Activated CD4-positive, alpha-beta T cell treated with anti-CD3 and anti-CD28 coated beads, Interleukin-2, Interleukin-6, amounts not matched to agents 100 ng/mL and 50 ng/mL, durations not matched to agents 16 hours and 8 hours (primary cell): ENCODE results near the gene ELP4.

Experiments
- DNase-seq: peaks from one replicate; pipeline ENCODE4 v3.0.0-alpha.2; 2020

The ELP4 gene

DNA sequence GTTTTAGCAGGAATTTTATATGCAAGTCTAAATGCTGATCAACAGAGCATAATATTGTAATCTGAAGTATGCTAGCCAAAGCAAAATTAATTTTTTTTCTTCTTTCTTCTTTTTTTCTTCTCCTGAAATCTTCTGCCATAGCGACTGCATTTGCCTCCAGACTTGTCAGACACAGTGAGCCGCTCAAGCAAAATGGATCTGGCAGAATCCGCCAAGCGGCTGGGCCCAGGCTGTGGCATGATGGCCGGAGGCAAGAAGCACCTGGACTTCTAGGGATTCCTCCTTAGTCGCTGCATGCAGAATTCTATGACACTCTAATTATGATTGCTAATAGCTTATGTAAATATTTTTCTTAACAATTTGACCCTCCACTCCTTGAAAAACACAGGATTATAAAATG lies 273.7 kb downstream of the ELP4 start:
- no peak for DNase-seq

DNA sequence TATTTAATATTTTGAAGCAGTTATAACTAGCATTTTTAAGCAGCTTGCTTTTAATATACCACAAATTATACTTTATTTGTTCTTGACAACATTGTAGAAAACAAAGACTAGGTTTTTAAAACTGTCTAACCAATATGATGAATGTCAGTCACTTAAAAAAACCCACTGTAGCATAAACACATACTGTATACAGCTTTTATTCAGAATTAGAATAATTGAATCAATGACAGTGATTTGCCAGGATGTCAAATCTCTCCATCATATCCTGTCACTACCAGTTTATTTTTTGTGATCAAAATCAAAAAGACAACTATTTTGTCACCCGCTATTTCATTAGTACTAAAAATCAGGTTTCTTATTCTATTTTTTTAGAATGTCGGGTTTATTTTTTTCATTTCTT lies 275.0 kb downstream of the ELP4 start:
- DNase-seq: no peak

DNA sequence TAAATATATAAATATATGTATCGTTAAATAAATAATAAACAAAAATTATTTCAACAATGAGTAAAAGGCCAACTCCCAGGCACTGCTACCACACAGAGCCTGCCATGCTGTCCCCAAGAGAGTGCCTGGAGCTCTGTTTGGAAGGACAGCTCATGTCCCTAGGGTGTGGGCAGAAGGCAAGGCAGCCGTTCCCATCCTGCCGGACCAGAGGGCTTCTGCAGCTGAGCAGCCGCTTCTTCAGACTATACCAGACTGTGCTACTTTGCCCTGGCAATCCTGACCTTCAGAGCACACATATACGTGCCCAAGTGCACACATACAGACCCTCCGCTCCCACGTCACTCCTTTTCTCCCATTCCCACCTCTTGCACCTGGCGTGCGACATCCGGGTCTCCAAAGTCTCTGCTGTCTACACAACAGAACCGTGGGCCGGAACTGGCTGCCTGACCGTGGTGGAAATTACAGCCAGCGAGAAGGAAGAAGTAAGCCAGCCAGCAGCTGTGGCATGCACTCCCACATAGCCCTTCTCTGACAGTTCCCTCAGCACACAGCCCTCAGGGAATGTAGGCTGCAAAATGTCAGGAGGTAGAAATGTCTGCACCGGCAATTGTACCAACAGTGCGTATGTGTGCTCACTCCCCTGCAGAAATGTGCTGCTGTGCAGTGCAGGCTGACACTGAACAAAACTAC lies 277.6 kb downstream of the ELP4 start:
- no peak for DNase-seq

DNA sequence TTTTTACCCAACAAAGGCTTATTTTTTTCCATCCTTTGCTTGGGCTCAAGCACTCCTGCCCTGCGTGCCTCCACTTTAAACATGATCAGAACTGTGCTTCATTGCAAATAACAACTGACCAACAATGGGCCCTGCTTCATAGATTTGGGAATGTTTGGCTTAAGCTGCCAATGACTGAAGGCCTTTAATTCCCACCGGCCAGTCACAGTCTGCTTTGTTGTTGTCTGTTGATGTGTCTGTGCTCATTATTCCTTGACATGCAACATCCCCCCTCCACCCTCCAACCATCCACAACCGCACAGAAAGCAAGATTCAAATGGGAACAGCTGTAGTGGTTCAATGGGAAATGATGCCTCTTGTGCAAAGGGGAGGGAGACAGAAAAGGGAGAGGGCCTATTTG lies 278.5 kb downstream of the ELP4 start:
- no peak for DNase-seq

DNA sequence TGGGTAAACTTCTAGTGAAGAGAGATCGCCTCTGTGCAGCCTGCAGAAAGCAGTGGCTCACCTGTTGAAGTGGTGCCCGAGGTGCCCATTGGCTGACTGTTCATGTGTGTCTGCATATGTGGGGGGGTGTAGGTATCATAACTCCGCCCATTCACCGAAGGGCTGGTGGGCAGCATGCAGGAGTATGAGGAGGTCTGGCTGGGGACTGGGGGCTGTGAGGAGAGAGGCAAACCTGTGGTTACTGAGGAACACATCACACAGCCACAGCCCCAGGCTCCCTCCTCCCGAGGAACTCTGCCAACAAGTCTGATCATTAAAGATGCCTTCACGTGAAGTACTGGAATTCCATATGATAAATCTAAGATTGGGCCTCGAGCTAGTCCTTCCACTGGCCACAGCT lies 281.1 kb downstream of the ELP4 start:
- DNase-seq: no peak

DNA sequence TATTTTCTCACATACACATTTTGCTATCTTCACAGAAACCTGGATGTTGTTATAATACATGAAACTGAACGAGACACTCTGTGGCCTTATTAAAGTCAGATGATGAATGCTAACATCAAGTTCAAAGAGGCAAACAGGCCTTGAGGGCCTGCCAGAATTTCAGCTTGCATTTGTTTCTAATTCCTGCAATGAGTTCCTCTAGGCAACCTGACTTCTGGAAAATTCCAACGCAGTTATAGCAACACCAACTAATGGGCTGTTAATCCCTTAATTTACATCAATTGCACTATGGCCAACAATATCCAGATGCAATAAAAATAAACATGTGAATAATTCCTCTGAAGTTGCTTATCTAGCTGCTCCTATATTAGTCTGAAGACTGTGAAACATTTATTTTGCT lies 282.5 kb downstream of the ELP4 start:
- DNase-seq: no peak

DNA sequence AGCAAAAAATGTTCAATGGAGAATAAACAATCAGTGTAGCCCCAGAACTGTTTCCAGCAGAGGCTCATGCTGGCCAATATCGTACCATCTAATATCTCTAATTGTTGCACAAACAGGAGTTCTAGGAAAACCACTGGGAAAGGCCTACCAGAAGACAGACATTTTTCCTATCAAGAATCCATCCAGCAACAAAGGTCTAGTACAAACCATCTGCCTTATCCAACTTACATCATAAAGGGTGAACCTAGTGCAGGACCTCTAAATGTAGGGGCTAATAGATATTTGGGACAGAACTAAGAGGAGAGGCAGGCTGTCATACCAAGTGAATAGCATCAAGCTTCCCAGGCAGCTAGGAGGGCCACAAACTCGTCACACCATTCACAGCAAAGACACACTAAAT lies 282.9 kb downstream of the ELP4 start:
- no peak for DNase-seq

DNA sequence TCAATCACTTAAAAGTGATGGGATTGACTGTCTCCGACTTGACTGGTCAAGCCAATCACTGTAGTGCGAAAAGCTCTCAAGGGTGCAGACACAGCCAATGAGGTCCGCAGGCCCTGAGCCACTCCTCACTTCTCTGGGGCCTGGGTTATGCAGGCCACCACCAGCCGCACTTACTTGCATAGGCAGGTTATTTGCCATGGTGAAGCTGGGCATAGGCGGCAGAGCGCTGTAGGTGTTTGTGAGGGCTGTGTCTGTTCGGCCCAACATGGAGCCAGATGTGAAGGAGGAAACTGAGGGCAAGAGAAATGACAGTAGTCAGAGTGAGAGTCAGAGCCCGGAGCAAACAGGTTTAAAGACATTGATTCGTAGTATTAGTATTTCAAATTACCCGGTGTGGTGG lies 283.7 kb downstream of the ELP4 start:
- DNase-seq: no peak

DNA sequence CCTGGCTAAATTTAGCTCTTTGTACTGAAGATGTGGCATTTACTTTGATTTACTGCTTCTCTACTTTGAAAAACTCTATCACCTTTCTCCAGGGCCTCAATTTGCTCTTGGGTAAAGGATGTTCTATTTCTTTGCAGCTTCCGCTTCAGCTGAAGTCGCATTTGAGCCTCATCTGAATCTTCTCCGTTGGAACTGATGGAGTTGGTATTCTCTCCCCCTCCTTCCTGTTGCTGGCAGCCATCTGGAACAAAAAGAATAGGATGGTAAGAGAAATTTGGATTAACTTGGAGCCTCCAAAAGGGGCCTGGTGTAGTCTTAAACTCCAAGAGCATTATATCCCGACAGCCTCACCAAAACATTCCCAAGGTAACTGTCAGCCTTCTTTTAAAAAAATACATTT lies 285.0 kb downstream of the ELP4 start:
- DNase-seq: no peak

DNA sequence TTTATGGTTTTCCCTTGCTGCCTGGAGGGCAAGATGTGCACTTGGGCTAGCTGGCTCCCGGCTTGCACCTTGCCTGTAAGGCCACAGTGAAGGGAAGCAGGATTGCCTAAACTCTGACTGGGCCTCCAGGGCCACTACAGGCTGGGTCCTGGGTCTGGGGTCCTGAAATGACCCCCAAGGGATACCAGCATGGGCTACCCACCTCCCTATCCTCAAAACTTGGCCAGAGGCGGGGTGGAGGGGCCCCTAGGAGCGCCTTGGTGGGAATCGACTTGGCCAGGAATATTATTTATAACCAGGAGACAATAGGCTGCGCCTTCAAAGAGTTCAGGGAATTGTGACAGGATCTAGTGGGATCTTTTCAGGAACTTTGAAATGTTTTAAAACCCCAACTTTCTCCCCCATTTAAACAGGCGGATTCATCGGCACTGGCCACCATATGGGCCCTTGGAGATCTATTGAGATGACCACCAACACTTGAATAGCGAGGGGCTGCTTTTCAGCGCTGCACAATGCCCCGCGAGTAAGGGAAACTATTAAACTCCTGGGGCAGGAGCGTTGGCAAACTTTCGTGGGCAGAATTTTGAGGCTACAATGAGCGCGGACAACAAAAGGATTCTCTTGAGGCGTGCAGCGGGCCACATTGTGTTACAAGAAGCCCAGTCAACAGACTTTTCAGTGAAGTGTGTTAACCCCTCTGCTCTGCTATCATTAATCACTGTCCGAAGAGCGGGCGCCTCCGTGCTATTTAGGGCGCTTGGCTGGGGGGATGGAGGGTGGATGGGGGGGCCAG lies 286.3 kb downstream of the ELP4 start:
- DNase-seq: no peak

DNA sequence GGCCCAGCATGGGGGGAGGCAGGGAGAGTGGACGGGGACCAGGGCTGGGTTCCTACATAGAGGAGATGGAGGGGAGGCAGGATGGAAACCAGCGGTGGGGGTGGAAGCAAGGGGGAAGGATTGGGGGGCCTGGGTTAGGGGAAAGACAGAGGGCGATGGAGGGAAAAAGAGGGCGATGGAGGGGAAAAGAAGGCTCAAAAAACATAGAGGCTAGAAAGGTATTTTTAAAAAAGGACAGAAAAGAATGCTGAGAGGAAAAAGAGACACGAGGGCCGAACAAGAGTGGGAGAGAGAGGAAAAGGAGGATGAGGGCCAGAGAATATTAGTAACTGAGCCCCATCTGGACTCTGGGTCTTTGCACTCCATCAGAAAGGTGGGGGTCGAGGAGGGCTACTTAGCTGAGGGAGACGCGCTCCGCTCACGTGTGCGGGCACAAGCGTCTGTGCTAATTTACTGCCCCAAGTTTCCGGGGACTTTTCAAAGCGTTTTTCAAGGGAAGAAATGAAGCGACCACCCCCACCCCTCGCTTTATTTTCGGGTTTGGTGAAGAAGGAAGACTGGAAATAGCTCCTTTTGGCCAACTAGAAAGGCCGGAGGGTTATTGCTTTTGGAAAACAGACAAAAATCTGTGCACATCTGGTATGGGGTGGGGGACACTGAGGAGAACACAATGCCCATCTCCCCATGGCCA lies 287.1 kb downstream of the ELP4 start:
- no peak for DNase-seq

DNA sequence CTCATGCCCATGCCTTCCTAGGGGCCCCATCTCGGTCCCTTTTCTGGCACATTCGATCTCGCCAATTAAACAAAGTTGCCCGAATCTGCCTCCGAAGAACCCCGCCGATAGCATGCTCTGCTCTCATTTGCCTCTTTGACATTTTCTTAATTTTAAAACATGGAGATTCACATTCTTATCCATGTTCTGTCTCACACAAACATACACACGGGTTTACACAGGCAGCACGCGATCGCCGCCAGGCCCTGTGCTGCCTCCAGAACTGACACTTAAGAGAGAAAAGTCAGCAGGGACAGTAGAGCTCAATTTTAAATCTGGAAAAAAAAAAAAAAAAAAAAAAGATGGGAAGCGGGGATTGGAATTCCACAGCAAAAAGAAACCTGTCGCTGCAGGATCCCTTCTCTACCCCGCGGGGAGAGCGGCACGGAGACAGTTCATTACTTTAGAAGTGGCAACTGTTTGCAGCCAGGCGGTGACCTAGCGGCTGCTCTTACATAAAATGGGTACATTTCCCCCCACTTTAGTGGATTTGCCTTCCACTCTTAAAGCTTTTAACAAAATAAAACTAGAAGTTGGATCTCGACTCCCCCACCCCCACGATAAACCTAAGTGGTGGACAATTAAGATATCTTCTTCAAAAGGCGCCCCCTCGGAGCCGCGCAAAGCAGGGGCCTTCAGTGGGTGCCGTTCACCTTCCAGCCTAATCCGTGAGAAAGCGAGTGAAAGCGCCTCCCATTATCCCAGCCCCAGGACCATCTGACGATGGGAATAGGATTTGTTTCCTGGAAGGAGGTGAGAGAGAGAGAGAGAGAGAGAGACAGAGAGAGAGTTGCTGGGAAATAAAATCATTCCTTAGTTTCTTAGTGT lies 287.9 kb downstream of the ELP4 start:
- no peak for DNase-seq

DNA sequence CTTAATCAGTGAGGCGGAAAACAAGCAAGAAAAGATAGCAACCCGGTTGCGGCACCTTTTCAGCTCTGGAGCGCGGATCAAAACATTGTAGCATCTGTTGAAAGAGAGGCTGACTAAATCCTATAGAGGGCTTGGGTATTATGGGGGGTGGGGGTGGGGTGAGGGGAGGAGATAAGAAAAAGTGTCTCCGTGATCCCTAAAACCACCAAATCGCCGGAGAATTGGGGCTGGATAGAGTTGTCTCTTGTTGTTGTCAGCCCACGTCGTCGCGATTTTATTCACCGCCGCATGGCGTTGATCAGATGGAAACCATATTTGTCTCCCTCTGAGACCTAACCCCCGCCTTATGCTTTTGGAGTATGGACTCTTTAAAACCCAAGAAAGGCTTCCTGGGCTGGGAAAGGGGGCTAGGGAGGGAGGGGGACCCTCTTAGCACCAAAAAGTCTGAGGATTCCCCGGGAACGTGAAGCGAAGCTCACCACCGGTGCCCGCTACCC lies 288.5 kb downstream of the ELP4 start:
- DNase-seq: no peak

DNA sequence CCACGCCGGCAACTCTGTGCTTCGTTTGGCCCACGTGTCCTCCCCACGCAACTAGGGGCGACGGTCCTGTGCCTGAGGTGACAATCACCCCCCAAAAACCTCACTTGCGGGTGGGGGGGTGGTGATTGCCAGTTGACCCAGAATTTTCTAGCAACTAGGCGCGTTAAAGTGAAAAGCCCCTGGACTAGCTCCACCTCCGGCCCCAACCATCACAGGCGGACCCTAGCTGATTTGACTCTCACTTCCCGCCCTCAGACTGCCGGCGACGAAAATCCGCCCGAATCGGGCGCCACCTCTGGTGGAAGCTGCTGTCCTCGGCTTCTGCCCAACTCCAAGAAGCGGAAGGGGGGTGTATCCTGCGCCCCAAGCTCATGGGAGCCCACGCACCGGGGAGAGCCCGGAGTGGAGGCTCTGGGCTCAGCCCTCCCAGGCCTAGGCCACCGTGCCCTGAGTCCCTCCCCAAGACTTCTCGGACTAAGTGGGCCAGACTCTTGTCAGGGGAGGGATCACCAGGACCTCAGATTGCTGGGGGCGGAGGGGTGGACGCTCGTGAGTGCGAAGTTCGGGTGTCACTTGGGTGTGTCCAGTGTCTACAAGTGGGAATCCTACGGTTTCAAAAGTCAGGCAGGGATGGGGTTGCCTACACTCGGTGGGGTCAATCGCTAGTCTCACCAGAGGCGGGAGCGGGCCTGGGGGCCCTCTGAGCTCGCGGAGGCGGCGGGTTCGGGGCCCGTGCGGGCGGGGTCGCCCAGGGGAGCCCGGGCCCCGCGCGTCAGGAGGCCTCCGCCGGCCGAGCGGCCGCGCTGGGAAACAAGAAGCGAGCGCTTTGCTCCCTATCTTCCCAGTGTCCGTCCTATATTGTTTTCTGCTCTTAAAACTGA lies 289.2 kb downstream of the ELP4 start:
- no peak for DNase-seq

DNA sequence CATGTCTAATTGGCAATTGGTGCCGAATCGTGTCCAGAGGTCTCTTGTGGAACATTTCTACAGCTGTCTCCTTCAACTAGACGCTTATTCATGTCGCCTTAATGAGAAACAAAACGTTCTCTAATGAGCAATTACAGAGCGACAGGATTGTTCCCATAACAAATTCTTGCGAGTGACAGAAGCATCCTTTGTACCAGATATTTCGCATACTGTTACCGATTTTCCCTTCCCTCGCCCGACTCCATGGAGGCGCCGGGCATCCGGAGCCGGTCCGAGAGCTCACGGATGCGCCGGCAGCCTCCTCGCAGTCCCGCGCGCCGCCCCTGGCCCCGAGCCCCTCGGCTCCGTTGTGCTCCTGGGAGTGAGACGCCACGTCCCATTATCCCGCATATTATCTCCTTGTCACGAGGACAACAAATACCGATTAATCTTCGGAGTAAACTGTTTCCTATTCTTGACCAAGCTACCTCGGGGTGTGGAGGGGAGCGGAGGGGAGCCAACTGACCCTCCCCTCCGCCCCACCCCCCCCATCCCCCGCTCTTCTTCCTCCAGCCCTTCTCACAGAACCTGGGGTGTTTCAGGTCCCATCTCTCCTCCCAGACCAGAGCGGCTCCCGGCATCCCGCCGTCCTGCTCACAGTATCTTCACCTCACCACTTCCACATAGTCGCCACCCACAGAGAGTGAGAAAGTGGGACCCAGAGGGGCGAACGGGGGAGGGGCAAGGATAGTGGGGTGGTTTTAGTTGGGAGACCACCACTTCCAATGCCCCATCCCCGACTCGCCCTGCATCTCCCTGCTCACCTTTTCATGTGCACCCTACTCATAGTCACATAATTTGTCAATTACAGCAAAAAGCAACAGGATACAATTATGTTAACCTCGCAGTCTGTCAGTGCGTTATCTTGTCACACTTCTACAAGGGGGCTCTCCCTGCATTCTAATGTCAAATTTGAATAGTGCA lies 290.1 kb downstream of the ELP4 start:
- DNase-seq: no peak

DNA sequence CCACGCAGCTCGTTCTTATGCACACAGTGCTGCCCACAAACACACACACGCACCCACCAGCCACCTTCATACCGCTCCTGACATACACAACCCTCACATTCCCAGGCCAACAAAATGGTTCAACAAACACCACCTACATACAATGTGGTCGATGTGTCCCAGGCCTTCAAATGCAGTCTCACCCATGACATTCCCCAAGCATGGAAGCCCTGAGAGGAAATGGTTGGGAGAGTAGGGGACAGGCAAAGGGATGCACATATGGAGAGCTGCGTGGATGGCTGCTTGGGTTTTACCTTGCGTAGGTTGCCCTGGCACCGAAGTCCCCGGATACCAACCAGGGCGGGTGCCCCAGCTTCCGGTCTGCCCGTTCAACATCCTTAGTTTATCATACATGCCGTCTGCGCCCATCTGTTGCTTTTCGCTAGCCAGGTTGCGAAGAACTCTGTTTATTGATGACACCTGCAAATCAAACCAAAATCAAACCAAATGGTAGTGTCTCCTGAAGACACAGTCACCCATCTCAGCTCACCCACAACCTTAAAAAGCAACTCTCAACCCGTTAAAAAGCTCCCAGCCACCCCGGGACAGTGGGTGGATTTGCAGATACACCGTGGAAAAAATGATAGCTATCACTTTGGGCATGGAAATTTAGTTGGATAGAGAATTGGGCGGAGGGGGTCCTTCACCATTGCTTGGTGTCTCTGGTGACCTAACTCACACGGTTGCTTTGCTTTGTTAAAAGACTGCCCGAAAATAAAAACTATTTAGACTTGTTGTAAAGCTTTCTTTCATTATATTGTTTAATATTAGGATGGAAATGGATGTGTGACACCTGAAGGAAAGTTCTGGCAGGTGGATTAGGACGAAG lies 291.1 kb downstream of the ELP4 start:
- DNase-seq: no peak

DNA sequence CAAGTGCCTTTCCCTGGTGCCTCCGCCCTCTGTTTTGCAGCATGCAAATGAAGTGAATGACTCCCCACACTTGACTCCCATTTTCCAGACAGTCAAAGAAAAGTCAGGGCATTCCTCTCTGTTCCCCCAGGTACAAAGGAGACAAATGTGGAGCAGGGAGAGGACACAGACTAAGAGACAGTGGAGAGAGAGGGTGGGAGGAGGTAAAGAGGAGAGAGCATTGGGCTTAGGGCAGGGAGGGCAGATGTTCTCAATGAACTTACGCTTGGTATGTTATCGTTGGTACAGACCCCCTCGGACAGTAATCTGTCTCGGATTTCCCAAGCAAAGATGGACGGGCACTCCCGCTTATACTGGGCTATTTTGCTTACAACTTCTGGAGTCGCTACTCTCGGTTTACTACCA lies 291.7 kb downstream of the ELP4 start:
- no peak for DNase-seq

DNA sequence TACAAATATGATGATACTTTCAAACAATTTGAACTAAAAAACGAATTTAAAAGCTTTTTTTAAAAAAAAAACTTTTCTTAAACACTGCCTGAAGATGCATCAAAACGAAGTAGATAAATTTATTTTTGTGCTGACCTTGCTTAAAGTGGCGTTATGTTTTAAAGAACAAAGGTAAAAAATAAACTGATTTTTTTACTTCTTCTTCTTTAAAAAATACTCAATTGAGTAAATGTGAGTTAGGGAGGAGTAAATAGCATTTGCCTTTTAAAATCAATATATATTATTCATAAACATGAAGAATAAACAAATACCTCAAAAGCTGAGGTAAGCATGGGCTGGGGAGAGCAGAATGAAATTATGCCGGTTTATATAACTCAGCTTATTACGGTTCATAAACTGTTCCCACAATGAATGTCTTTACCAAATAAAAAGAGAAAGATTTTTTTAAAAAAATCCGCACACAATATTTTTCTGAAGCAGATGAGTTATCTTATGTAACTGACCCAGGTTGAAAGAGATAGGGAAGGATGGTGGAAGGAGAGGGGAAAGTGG lies 292.5 kb downstream of the ELP4 start:
- DNase-seq: no peak

DNA sequence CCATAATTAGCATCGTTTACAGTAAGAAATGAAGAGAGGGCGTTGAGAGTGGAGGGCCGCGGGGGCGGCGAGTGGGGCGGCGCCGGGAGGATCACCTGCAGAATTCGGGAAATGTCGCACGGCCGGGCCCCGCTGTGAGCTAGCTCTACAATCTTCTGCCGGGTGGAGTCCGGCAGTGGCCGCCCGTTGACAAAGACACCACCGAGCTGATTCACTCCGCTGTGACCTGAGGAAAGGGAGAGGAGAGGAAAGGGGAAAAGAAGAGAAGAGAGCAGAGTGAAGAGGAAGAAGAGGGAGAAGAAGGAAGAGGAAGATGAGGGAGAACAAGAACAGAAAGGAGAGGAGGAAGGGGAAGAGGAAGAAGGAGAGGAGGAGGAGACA lies 293.0 kb downstream of the ELP4 start:
- DNase-seq: no peak
